Omental fat pad (tissue), 4 donors: ENCODE results near the gene PTH1R. TPM values are rescaled to one million over a fixed set of nuclear protein-coding genes. Genes with fewer than 3 reads are reported as not detected.

Experiments
- ATAC-seq: fragments of 150-250 bp; one replicate; pipeline ENCODE4 v1.9.1; 2016; ENCODE audit warnings: mild to moderate bottlenecking, moderate library complexity; ENCODE audit not compliant: low FRiP score
- DNase-seq: peaks from one replicate; pipeline ENCODE4 v3.0.0-alpha.2; 2019; ENCODE audit warnings: low spot score
- CTCF ChIP-seq, 3 donors: fragments of 450-650 bp; IDR thresholded peaks; one replicate each; pipeline ENCODE4 v1.5.1; 2016 to 2017; ENCODE audit warnings: antibody characterized with exemption in 3 of 3, mild to moderate bottlenecking in 3 of 3, moderate library complexity in 2 of 3
- total RNA-seq, 4 donors: library from RNA; depleted of rRNA; stranded (reverse); fragments of >200 nt; gene quantifications; one replicate each; pipeline ENCODE4 v1.1.0, GENCODE V29; 2016

The PTH1R gene
- total RNA-seq, 4 donors from 2014 or later, result 16.1 to 32.3 (median 17.9) TPM

- TF ChIP-seq CTCF (IDR thresholded peaks at IDR 0.05), result no peak
- no peak for ATAC-seq
- no peak for DNase-seq
Measured at GRCh38 chr3:46884427-46884826, 6.9 kb downstream of the PTH1R start.

- DNase-seq, result no peak
- no peak for TF ChIP-seq CTCF (IDR thresholded peaks at IDR 0.05)
- no peak for ATAC-seq
Measured at GRCh38 chr3:46884929-46885328, 7.4 kb downstream of the PTH1R start.

GRCh38 chr3:46885612-46886011, 8.1 kb downstream of the PTH1R start:
- DNase-seq (no peak), ATAC-seq (no peak)
- TF ChIP-seq CTCF (IDR thresholded peaks at IDR 0.05), result no peak

GRCh38 chr3:46887980-46888494, 10.5 kb downstream of the PTH1R start:
- DNase-seq (no peak), ATAC-seq (no peak)
- no peak for TF ChIP-seq CTCF (IDR thresholded peaks at IDR 0.05)

- no peak for ATAC-seq
- no peak for TF ChIP-seq CTCF (IDR thresholded peaks at IDR 0.05)
Measured at GRCh38 chr3:46888705-46889104, 11.2 kb downstream of the PTH1R start.

GRCh38 chr3:46889381-46890110, 12.0 kb downstream of the PTH1R start:
- no peak for TF ChIP-seq CTCF (IDR thresholded peaks at IDR 0.05)
- DNase-seq (no peak), ATAC-seq (no peak)

More at GRCh38 chr3:46888705-46889104, 11.2 kb downstream of the PTH1R start:
- DNase-seq, result no peak

- no peak for TF ChIP-seq CTCF (IDR thresholded peaks at IDR 0.05)
Measured at GRCh38 chr3:46890132-46890531, 12.6 kb downstream of the PTH1R start.

More at GRCh38 chr3:46890132-46890531, 12.6 kb downstream of the PTH1R start:
- no peak for DNase-seq
- ATAC-seq, result no peak
